Endodermal cell (in vitro differentiated cells): ENCODE results near the gene PRR35. TPM values are rescaled to one million over a fixed set of nuclear protein-coding genes. Genes with fewer than 3 reads are reported as not detected.

Experiments
- DNase-seq: peaks from one replicate; pipeline ENCODE4 v3.0.0-alpha.2; 2017
- H3K27ac ChIP-seq: 2 replicates; pipeline ENCODE4 v1.5.1; 2013; ENCODE audit warnings: mild to moderate bottlenecking, low read depth, low read length, moderate library complexity
- H3K27me3 ChIP-seq: 2 replicates; pipeline ENCODE4 v1.6.1; 2013; ENCODE audit warnings: mild to moderate bottlenecking, low read length, moderate library complexity; ENCODE audit not compliant: insufficient read depth, control insufficient read depth, poor library complexity, severe bottlenecking
- H3K36me3 ChIP-seq: 2 replicates; pipeline ENCODE4 v1.7.0; 2013; ENCODE audit warnings: mild to moderate bottlenecking, low read length, moderate library complexity; ENCODE audit not compliant: control insufficient read depth, insufficient read depth
- H3K4me1 ChIP-seq: one replicate; pipeline ENCODE4 v1.7.0; 2013; ENCODE audit warnings: low read length; ENCODE audit not compliant: control insufficient read depth, insufficient read depth
- H3K4me3 ChIP-seq: 2 replicates; pipeline ENCODE4 v1.5.1; 2013; ENCODE audit warnings: mild to moderate bottlenecking, low read length, moderate library complexity
- H3K9ac ChIP-seq: 2 replicates; pipeline ENCODE4 v1.6.1; 2013; ENCODE audit warnings: mild to moderate bottlenecking, low read length, moderate library complexity; ENCODE audit not compliant: poor library complexity, severe bottlenecking; ENCODE audit errors: extremely low read depth
- H3K9me3 ChIP-seq: 2 replicates; pipeline ENCODE4 v1.6.1; 2013; ENCODE audit warnings: mild to moderate bottlenecking, low read length, moderate library complexity; ENCODE audit not compliant: control insufficient read depth
- H3K27ac Mint-ChIP-seq: 2 replicates; pipeline ENCODE4 v1.8.0; 2020; ENCODE audit warnings: mixed read lengths
- H3K27me3 Mint-ChIP-seq: 2 replicates; pipeline ENCODE4 v1.8.0; 2021; ENCODE audit warnings: mild to moderate bottlenecking, mixed read lengths; ENCODE audit not compliant: insufficient read depth
- H3K36me3 Mint-ChIP-seq: 2 replicates; pipeline ENCODE4 v1.8.0; 2020; ENCODE audit warnings: low read depth, mixed read lengths
- H3K4me1 Mint-ChIP-seq: 2 replicates; pipeline ENCODE4 v1.8.0; 2020; ENCODE audit warnings: mixed read lengths
- H3K4me3 Mint-ChIP-seq: 2 replicates; pipeline ENCODE4 v1.8.0; 2020; ENCODE audit warnings: mild to moderate bottlenecking, moderate library complexity, mixed read lengths
- H3K9me3 Mint-ChIP-seq: 2 replicates; pipeline ENCODE4 v1.8.0; 2020; ENCODE audit warnings: mild to moderate bottlenecking, mixed read lengths
- CTCF ChIP-seq: fragments of 200-600 bp; sonication (generic); conservative IDR thresholded peaks from 2 replicates; pipeline ENCODE4 v1.5.0; 2021; ENCODE audit warnings: antibody characterized with exemption, mild to moderate bottlenecking
- WGBS, 2 experiments: methylation state at CpG; one replicate each; pipeline versions ENCODE4 v1.1.5 to v1.1.7; 2013; ENCODE audit warnings: missing lambda C conversion rate in 2 of 2, mixed read lengths in 1 of 2; ENCODE audit not compliant: insufficient coverage in 1 of 2, insufficient read length in 1 of 2; 5-methylcytosine and 5-hydroxymethylcytosine counted together
- total RNA-seq, 2 donors: library from RNA; stranded (reverse); fragmentation: NEBNext Ultra II Directional in 1 of 2; extraction: Animal tissue kit (Norgen Biotek cat#: 25700) in 1 of 2; gene quantifications; 2 replicates in 1 of 2; 3 replicates in 1 of 2; pipeline ENCODE4 v1.2.1, GENCODE V29; 2021

Gene PRR35
- total RNA-seq, 2 donors from 2014 or later, result 0.29 to 0.62 TPM

DNA sequence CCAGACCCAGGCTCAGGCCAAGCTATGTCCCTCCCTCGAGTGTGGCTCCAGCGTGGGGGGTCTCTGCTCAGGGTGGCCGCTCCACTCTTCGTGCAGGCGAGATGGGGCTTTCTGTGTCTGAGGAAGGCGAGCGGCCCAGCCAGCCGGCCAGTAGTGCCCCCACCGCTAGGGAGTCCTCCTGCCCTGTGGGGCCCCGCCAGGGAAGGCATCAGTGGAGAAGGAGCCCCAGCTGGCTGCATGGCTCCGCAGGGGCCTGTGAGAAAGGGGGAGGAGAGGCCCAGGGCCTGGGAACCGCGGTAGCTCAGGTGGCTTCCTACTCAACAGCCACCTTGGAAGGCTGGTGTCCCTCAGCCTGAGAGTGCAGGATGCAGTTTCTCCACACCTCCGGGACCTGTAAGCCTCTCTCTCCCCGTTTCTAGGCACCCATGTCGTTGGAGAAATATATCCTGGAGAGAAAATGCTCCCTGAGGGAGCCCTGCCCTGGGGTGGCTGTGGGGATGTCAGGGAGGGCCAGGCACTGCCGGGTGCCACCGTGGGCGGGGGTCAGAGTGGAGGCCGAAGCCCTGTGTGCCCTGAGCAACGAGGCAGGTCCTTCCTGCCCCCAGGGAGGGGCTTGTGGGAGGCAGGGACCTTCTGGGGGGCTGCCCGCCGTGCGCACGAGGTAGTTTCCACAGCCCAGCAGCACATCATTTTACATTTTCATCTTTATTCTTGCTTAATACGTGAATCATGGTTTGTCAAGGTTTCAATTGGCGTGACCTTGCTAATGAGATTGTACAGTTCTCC lies 12.9 kb downstream of the PRR35 start:
- no peak for TF ChIP-seq CTCF
- H3K4me1 Mint-ChIP-seq, result peaks cover 13% of the 10 kb centered on the region

GRCh38 chr16:574021-574760 lies 14.0 kb downstream of the PRR35 start:
- H3K36me3 Mint-ChIP-seq, result peaks cover 10% of the 10 kb centered on the region
- no peak overlapping the region for H3K27ac Mint-ChIP-seq
- Histone ChIP-seq H3K27ac (no peak overlapping the region), H3K9ac (no peak overlapping the region), H3K36me3 (peaks cover 4% of the 10 kb centered on the region), H3K27me3 (no peaks in the 10 kb centered on the region), H3K9me3 (no peaks in the 10 kb centered on the region), H3K4me3 (no peak overlapping the region), H3K4me1 (no peaks in the 10 kb centered on the region)
- no peaks in the 10 kb centered on the region for H3K27me3 Mint-ChIP-seq
- 94 to 98% methylated on average over 32 to 46 of the region's 46 CpGs for WGBS, 2 experiments
- DNase-seq, result no peak
- no peak for TF ChIP-seq CTCF
- peaks cover 10% of the 10 kb centered on the region for H3K4me1 Mint-ChIP-seq
- H3K4me3 Mint-ChIP-seq, result no peak overlapping the region
- H3K9me3 Mint-ChIP-seq, result no peaks in the 10 kb centered on the region

More for the DNA sequence above, 12.9 kb downstream of the PRR35 start:
- Histone ChIP-seq H3K4me1 (no peaks in the 10 kb centered on the region), H3K9me3 (no peaks in the 10 kb centered on the region), H3K27ac (no peak overlapping the region), H3K9ac (no peak overlapping the region), H3K27me3 (no peaks in the 10 kb centered on the region), H3K36me3 (peaks cover 4% of the 10 kb centered on the region), H3K4me3 (no peak overlapping the region)
- Mint-ChIP-seq H3K4me3 (no peak overlapping the region), H3K36me3 (peaks cover 10% of the 10 kb centered on the region), H3K9me3 (no peaks in the 10 kb centered on the region), H3K27me3 (no peaks in the 10 kb centered on the region), H3K27ac (no peak overlapping the region)
- DNase-seq, result no peak
- WGBS, 2 experiments, result 87 to 88% methylated on average over 16 to 27 of the region's 27 CpGs

GRCh38 chr16:575354-576196 lies 15.4 kb downstream of the PRR35 start:
- H3K27me3 Mint-ChIP-seq, result no peaks in the 10 kb centered on the region
- TF ChIP-seq CTCF, result no peak
- no peak for DNase-seq
- Histone ChIP-seq H3K4me3 (no peak overlapping the region), H3K36me3 (peaks cover 4% of the 10 kb centered on the region), H3K4me1 (no peaks in the 10 kb centered on the region), H3K9ac (no peak overlapping the region), H3K27me3 (no peaks in the 10 kb centered on the region), H3K9me3 (no peaks in the 10 kb centered on the region), H3K27ac (no peak overlapping the region)
- no peaks in the 10 kb centered on the region for H3K9me3 Mint-ChIP-seq
- H3K4me3 Mint-ChIP-seq, result no peak overlapping the region
- 92 to 94% methylated on average over 26 to 36 of the region's 36 CpGs for WGBS, 2 experiments
- H3K4me1 Mint-ChIP-seq, result peaks cover 6% of the 10 kb centered on the region
- H3K27ac Mint-ChIP-seq, result no peak overlapping the region
- peaks cover 10% of the 10 kb centered on the region for H3K36me3 Mint-ChIP-seq
